ENCODE data around the gene GPBP1L1.

GPBP1L1 gene

GRCh38 chr1:45621501-45621836 is 64.9 kb downstream of the GPBP1L1 start:
- 96% methylated on average over 2 of the region's 3 CpGs for WGBS
- Histone ChIP-seq H3K14ac (ENCODE audit: low read length in 2 of 2) (no peak overlapping the region), H3K4ac (ENCODE audit: low read depth in 1 of 2, low read length in 2 of 2) (no peak overlapping the region), H3K9me3 (ENCODE audit: control insufficient read depth, low read length) (no peaks in the 10 kb centered on the region), H4K8ac (ENCODE audit: low read length) (no peak overlapping the region), H3K36me3 (ENCODE audit: control insufficient read depth in 1 of 2, insufficient read depth in 2 of 2, low read depth in 1 of 2, low read length in 2 of 2) (peaks cover 49 to 60% of the 10 kb centered on the region in 2 experiments), H3K23ac (ENCODE audit: low read length in 2 of 2) (no peak overlapping the region), H3K4me2 (ENCODE audit: low read length, poor library complexity, severe bottlenecking) (no peak overlapping the region), H3K9ac (ENCODE audit: low read length) (no peak overlapping the region), H3K27ac (ENCODE audit: low read length, poor library complexity, severe bottlenecking) (no peak overlapping the region), H2AFZ (ENCODE audit: low read depth, low read length) (no peak overlapping the region), H3K4me3 (ENCODE audit: insufficient read depth in 1 of 2, low read depth in 1 of 2, low read length in 2 of 2) (no peak overlapping the region), H2BK120ac (ENCODE audit: low read depth, low read length) (no peak overlapping the region), H3K79me1 (replicated peaks; ENCODE audit: low read length, poor library complexity, severe bottlenecking) (peaks cover 2% of the 10 kb centered on the region), H2BK5ac (ENCODE audit: low read depth, low read length, poor library complexity, severe bottlenecking) (no peak overlapping the region), H2AK5ac (ENCODE audit: low read length, severe bottlenecking) (no peak overlapping the region), H3K27me3 (ENCODE audit: control insufficient read depth in 1 of 2, insufficient read depth in 1 of 2, low read length in 2 of 2) (no peaks in the 10 kb centered on the region), H3K18ac (ENCODE audit: low read depth in 1 of 2, low read length in 2 of 2) (no peak overlapping the region), H3K4me1 (ENCODE audit: control insufficient read depth, insufficient read depth, low read depth, low read length) (no peaks in the 10 kb centered on the region), H4K91ac (ENCODE audit: low read length) (no peak overlapping the region), H2BK12ac (ENCODE audit: low read length in 2 of 2) (no peak overlapping the region), H2BK15ac (ENCODE audit: low read depth, poor library complexity, severe bottlenecking) (no peak overlapping the region)
- no peak for DNase-seq

- Histone ChIP-seq H3K27me3 (ENCODE audit: control insufficient read depth in 1 of 2, insufficient read depth in 1 of 2, low read length in 2 of 2) (no peaks in the 10 kb centered on the region), H4K91ac (ENCODE audit: low read length) (no peak overlapping the region), H3K4me3 (ENCODE audit: insufficient read depth in 1 of 2, low read depth in 1 of 2, low read length in 2 of 2) (no peak overlapping the region), H3K14ac (ENCODE audit: low read length in 2 of 2) (no peak overlapping the region), H4K8ac (ENCODE audit: low read length) (no peak overlapping the region), H2BK5ac (ENCODE audit: low read depth, low read length, poor library complexity, severe bottlenecking) (no peak overlapping the region), H3K23ac (ENCODE audit: low read length in 2 of 2) (no peak overlapping the region), H3K9ac (ENCODE audit: low read length) (no peak overlapping the region), H3K27ac (ENCODE audit: low read length, poor library complexity, severe bottlenecking) (no peak overlapping the region), H3K4me2 (ENCODE audit: low read length, poor library complexity, severe bottlenecking) (no peak overlapping the region), H2AK5ac (ENCODE audit: low read length, severe bottlenecking) (no peak overlapping the region), H2BK12ac (ENCODE audit: low read length in 2 of 2) (no peak overlapping the region), H3K9me3 (ENCODE audit: control insufficient read depth, low read length) (no peaks in the 10 kb centered on the region), H2BK15ac (ENCODE audit: low read depth, poor library complexity, severe bottlenecking) (no peak overlapping the region), H2BK120ac (ENCODE audit: low read depth, low read length) (no peak overlapping the region), H3K79me1 (replicated peaks; ENCODE audit: low read length, poor library complexity, severe bottlenecking) (peaks cover 2% of the 10 kb centered on the region), H2AFZ (ENCODE audit: low read depth, low read length) (no peak overlapping the region), H3K36me3 (ENCODE audit: control insufficient read depth in 1 of 2, insufficient read depth in 2 of 2, low read depth in 1 of 2, low read length in 2 of 2) (peaks cover 52 to 56% of the 10 kb centered on the region in 2 experiments), H3K4me1 (ENCODE audit: control insufficient read depth, insufficient read depth, low read depth, low read length) (no peaks in the 10 kb centered on the region), H3K18ac (ENCODE audit: low read depth in 1 of 2, low read length in 2 of 2) (no peak overlapping the region), H3K4ac (ENCODE audit: low read depth in 1 of 2, low read length in 2 of 2) (no peak overlapping the region)
- WGBS = 97% methylated on average over 17 of the region's 17 CpGs
- DNase-seq = no peak
These were observed 65.5 kb downstream of the GPBP1L1 start for GRCh38 chr1:45620588-45621500.

DNA sequence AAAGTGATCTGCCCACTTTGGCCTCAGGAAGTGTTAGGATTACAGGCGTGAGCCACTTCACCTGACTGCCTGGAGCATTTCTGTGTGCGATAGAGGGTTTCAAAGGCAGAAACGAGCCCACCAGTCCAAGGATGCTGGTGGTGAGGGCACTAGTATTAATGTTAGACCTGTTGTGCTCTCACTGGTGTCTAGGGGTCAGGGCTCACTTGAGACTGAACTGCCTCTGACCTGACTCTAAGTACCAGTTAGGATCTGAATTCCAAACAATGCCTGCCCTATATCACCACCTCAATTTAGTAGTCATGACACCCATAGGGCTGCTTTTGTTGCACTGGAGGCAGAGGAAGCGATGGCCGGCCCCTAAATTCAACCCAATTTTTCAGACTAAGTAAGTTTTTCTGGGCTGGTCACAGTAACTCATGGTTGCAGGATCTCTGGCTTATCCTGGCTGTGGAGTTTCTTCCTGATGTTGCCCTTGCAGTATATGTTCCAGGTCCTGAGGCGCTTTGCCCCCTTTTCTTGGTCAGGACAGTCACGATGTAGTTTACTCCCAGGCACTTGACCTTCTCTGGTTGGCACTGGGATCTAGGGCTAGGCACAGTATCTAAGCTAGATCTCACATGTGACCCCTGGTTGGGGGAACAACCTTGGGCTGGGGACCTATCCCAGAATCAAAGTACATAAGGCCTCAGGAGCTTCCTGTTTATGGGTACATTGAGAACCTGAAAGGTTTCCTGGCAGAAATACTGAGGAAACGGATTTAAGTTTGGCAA is 67.0 kb downstream of the GPBP1L1 start:
- H2AFZ ChIP-seq (ENCODE audit: low read depth, low read length) = no peak overlapping the region
- H3K27me3 ChIP-seq (ENCODE audit: control insufficient read depth in 1 of 2, insufficient read depth in 1 of 2, low read length in 2 of 2) = no peaks in the 10 kb centered on the region
- no peak overlapping the region for H4K91ac ChIP-seq (ENCODE audit: low read length)
- no peak overlapping the region for H2AK5ac ChIP-seq (ENCODE audit: low read length, severe bottlenecking)
- no peak overlapping the region for H4K8ac ChIP-seq (ENCODE audit: low read length)
- H3K79me1 ChIP-seq (replicated peaks; ENCODE audit: low read length, poor library complexity, severe bottlenecking) = peaks cover 2% of the 10 kb centered on the region
- no peak overlapping the region for H2BK12ac ChIP-seq (ENCODE audit: low read length in 2 of 2)
- H2BK120ac ChIP-seq (ENCODE audit: low read depth, low read length) = no peak overlapping the region
- H3K27ac ChIP-seq (ENCODE audit: low read length, poor library complexity, severe bottlenecking) = no peak overlapping the region
- no peak overlapping the region for H2BK5ac ChIP-seq (ENCODE audit: low read depth, low read length, poor library complexity, severe bottlenecking)
- H3K4me2 ChIP-seq (ENCODE audit: low read length, poor library complexity, severe bottlenecking) = no peak overlapping the region
- H3K9ac ChIP-seq (ENCODE audit: low read length) = no peak overlapping the region
- H3K4ac ChIP-seq (ENCODE audit: low read depth in 1 of 2, low read length in 2 of 2) = no peak overlapping the region
- no peak overlapping the region for H3K14ac ChIP-seq (ENCODE audit: low read length in 2 of 2)
- H3K23ac ChIP-seq (ENCODE audit: low read length in 2 of 2) = no peak overlapping the region
- no peaks in the 10 kb centered on the region for H3K9me3 ChIP-seq (ENCODE audit: control insufficient read depth, low read length)
- H3K4me1 ChIP-seq (ENCODE audit: control insufficient read depth, insufficient read depth, low read depth, low read length) = no peaks in the 10 kb centered on the region
- H3K18ac ChIP-seq (ENCODE audit: low read depth in 1 of 2, low read length in 2 of 2) = no peak overlapping the region
- no peak overlapping the region for H3K4me3 ChIP-seq (ENCODE audit: insufficient read depth in 1 of 2, low read depth in 1 of 2, low read length in 2 of 2)
- WGBS = 73% methylated on average over 8 of the region's 8 CpGs
- no peak for DNase-seq
- peaks cover 58 to 60% of the 10 kb centered on the region in 2 experiments for H3K36me3 ChIP-seq (ENCODE audit: control insufficient read depth in 1 of 2, insufficient read depth in 2 of 2, low read depth in 1 of 2, low read length in 2 of 2)
- no peak overlapping the region for H2BK15ac ChIP-seq (ENCODE audit: low read depth, poor library complexity, severe bottlenecking)

- Histone ChIP-seq H2BK12ac (ENCODE audit: low read length in 2 of 2) (no peak overlapping the region), H3K23ac (ENCODE audit: low read length in 2 of 2) (no peak overlapping the region), H3K27me3 (ENCODE audit: control insufficient read depth in 1 of 2, insufficient read depth in 1 of 2, low read length in 2 of 2) (no peaks in the 10 kb centered on the region), H3K18ac (ENCODE audit: low read depth in 1 of 2, low read length in 2 of 2) (no peak overlapping the region), H3K4me3 (ENCODE audit: insufficient read depth in 1 of 2, low read depth in 1 of 2, low read length in 2 of 2) (no peak overlapping the region), H2BK15ac (ENCODE audit: low read depth, poor library complexity, severe bottlenecking) (no peak overlapping the region), H2AK5ac (ENCODE audit: low read length, severe bottlenecking) (no peak overlapping the region), H3K4me2 (ENCODE audit: low read length, poor library complexity, severe bottlenecking) (no peak overlapping the region), H3K36me3 (ENCODE audit: control insufficient read depth in 1 of 2, insufficient read depth in 2 of 2, low read depth in 1 of 2, low read length in 2 of 2) (peaks cover 48 to 77% of the 10 kb centered on the region in 2 experiments), H3K4me1 (ENCODE audit: control insufficient read depth, insufficient read depth, low read depth, low read length) (no peaks in the 10 kb centered on the region), H4K8ac (ENCODE audit: low read length) (no peak overlapping the region), H3K9me3 (ENCODE audit: control insufficient read depth, low read length) (no peaks in the 10 kb centered on the region), H3K9ac (ENCODE audit: low read length) (no peak overlapping the region), H4K91ac (ENCODE audit: low read length) (no peak overlapping the region), H3K27ac (ENCODE audit: low read length, poor library complexity, severe bottlenecking) (no peak overlapping the region), H3K14ac (ENCODE audit: low read length in 2 of 2) (no peak overlapping the region), H2AFZ (ENCODE audit: low read depth, low read length) (no peak overlapping the region), H2BK120ac (ENCODE audit: low read depth, low read length) (no peak overlapping the region), H3K79me1 (replicated peaks; ENCODE audit: low read length, poor library complexity, severe bottlenecking) (peaks cover 6% of the 10 kb centered on the region), H2BK5ac (ENCODE audit: low read depth, low read length, poor library complexity, severe bottlenecking) (no peak overlapping the region), H3K4ac (ENCODE audit: low read depth in 1 of 2, low read length in 2 of 2) (no peak overlapping the region)
- DNase-seq = peak; percentile 58
- 39% methylated on average over 4 of the region's 4 CpGs for WGBS
These were observed 68.7 kb downstream of the GPBP1L1 start for GRCh38 chr1:45617618-45618017.

All from mesenchymal stem cell (in vitro differentiated cells and primary cell).